ENCODE data around the gene DAZAP1.

GRCh38 chr19:1482361-1483130, 75.2 kb downstream of the DAZAP1 start:
- TF ChIP-seq CTCF (conservative IDR thresholded peaks at IDR 0.05; ENCODE audit: low read depth, low read length) (no peak), EZH2phosphoT487 (IDR thresholded peaks at IDR 0.05; ENCODE audit: borderline replicate concordance, low read length) (no peak), EZH2 (IDR thresholded peaks at IDR 0.05; ENCODE audit: low read length, unreplicated experiment) (no peak)
